CD14-positive monocyte (primary cell): ENCODE data around the gene SLC9A8. TPM values are rescaled to one million over a fixed set of nuclear protein-coding genes. Genes with fewer than 3 reads are reported as not detected.

ENCODE experiments used
- DNase-seq, 3 donors: peaks; one replicate each; pipeline ENCODE4 v3.0.0-alpha.2; 2011 to 2022
- H2AFZ ChIP-seq: 2 replicates; pipeline ENCODE4 v1.6.0; 2012; ENCODE audit warnings: mild to moderate bottlenecking, low read depth, low read length, inconsistent platforms; ENCODE audit not compliant: insufficient read depth, poor library complexity, severe bottlenecking
- H3K27ac ChIP-seq, 2 donors: 1 replicate in 1 of 2; 2 replicates in 1 of 2; pipeline ENCODE4 v1.5.1; 2012 to 2013; ENCODE audit warnings: low read length in 2 of 2, control low read depth in 1 of 2, inconsistent platforms in 1 of 2, low read depth in 1 of 2, mild to moderate bottlenecking in 1 of 2
- H3K27me3 ChIP-seq, 2 donors: one replicate each; pipeline versions ENCODE4 v1.6.0 to v1.6.1; 2011 to 2013; ENCODE audit warnings: low read length in 2 of 2; ENCODE audit not compliant: control insufficient read depth in 2 of 2, insufficient read depth in 2 of 2
- H3K36me3 ChIP-seq, 2 donors: replicated peaks in 1 of 2; 1 replicate in 1 of 2; 2 replicates in 1 of 2; pipeline versions ENCODE4 v1.5.1 to v1.6.1; 2012 to 2013; ENCODE audit warnings: low read length in 2 of 2, control low read depth in 1 of 2, inconsistent platforms in 1 of 2, mild to moderate bottlenecking in 1 of 2; ENCODE audit not compliant: insufficient read depth in 2 of 2, control insufficient read depth in 1 of 2
- H3K4me1 ChIP-seq, 2 donors: 1 replicate in 1 of 2; 2 replicates in 1 of 2; pipeline versions ENCODE4 v1.5.1 to v1.6.1; 2012 to 2013; ENCODE audit warnings: low read length in 2 of 2, control low read depth in 1 of 2, inconsistent platforms in 1 of 2, mild to moderate bottlenecking in 1 of 2, moderate library complexity in 1 of 2; ENCODE audit not compliant: insufficient read depth in 2 of 2, control insufficient read depth in 1 of 2
- H3K4me2 ChIP-seq: replicated peaks from 2 replicates; pipeline ENCODE3; 2012; ENCODE audit warnings: low read length, moderate library complexity, mild to moderate bottlenecking; ENCODE audit not compliant: poor library complexity, severe bottlenecking; ENCODE audit errors: extremely low read depth
- H3K4me3 ChIP-seq, 3 experiments: fragments of 200-600 bp in 1 of 3; sonication (generic) in 1 of 3; replicated peaks in 1 of 3; 1 replicate in 2 of 3; 2 replicates in 1 of 3; pipeline ENCODE4 v1.5.1; 2011 to 2013; ENCODE audit warnings: low read length in 3 of 3, mild to moderate bottlenecking in 3 of 3, control low read depth in 2 of 3, low read depth in 2 of 3, inconsistent platforms in 1 of 3, moderate library complexity in 1 of 3
- H3K79me2 ChIP-seq: 2 replicates; pipeline ENCODE4 v1.6.0; 2012; ENCODE audit warnings: mild to moderate bottlenecking, control low read depth, inconsistent platforms, low read length, moderate library complexity; ENCODE audit not compliant: insufficient read depth
- H3K9ac ChIP-seq: 2 replicates; pipeline ENCODE4 v1.6.0; 2017; ENCODE audit warnings: low read length, mild to moderate bottlenecking; ENCODE audit not compliant: insufficient read depth, poor library complexity, severe bottlenecking
- H3K9me3 ChIP-seq, 2 donors: replicated peaks in 1 of 2; 1 replicate in 1 of 2; 2 replicates in 1 of 2; pipeline versions ENCODE4 v1.5.1 to v1.6.1; 2012 to 2013; ENCODE audit warnings: low read length in 2 of 2, control low read depth in 1 of 2; ENCODE audit not compliant: control insufficient read depth in 1 of 2, insufficient read depth in 1 of 2
- H4K20me1 ChIP-seq: 2 replicates; pipeline ENCODE4 v1.6.0; 2012; ENCODE audit warnings: mild to moderate bottlenecking, low read length, control low read depth, moderate library complexity; ENCODE audit not compliant: insufficient read depth
- H3K27ac Mint-ChIP-seq, 7 donors: one replicate each; pipeline ENCODE4 v1.8.0; 2020; ENCODE audit warnings: mild to moderate bottlenecking in 7 of 7, mixed read lengths in 7 of 7, moderate library complexity in 6 of 7, inconsistent platforms in 2 of 7
- H3K27me3 Mint-ChIP-seq, 3 donors: one replicate each; pipeline ENCODE4 v1.8.0; 2021 to 2022; ENCODE audit warnings: low read depth in 3 of 3, mild to moderate bottlenecking in 3 of 3, mixed read lengths in 3 of 3, moderate library complexity in 3 of 3, inconsistent platforms in 1 of 3
- H3K36me3 Mint-ChIP-seq, 2 donors: one replicate each; pipeline ENCODE4 v1.8.0; 2020; ENCODE audit warnings: mixed read lengths in 2 of 2, inconsistent platforms in 1 of 2, mild to moderate bottlenecking in 1 of 2
- H3K4me1 Mint-ChIP-seq: one replicate; pipeline ENCODE4 v1.8.0; 2020; ENCODE audit warnings: mild to moderate bottlenecking, mixed read lengths
- H3K4me3 Mint-ChIP-seq, 2 donors: one replicate each; pipeline ENCODE4 v1.8.0; 2020; ENCODE audit warnings: mild to moderate bottlenecking in 2 of 2, mixed read lengths in 2 of 2, moderate library complexity in 1 of 2
- H3K9me3 Mint-ChIP-seq, 7 donors: one replicate each; pipeline ENCODE4 v1.8.0; 2020 to 2022; ENCODE audit warnings: mixed read lengths in 7 of 7, mild to moderate bottlenecking in 6 of 7, moderate library complexity in 6 of 7, inconsistent platforms in 2 of 7
- WGBS: methylation state at CpG from one replicate; pipeline ENCODE4 v1.1.5; 2013; ENCODE audit warnings: missing lambda C conversion rate; ENCODE audit not compliant: insufficient coverage; 5-methylcytosine and 5-hydroxymethylcytosine counted together
- intact Hi-C, 2 donors: fragments of 100-400 bp; cut with micrococcal nuclease; formaldehyde crosslinking; loops; one replicate each; pipeline versions ENCODE4 v1.15.0 to v1.15.1; 2023
- polyA plus RNA-seq, 3 donors: library from polyadenylated mRNA; depleted of rRNA in 1 of 3; unstranded in 2 of 3; stranded (reverse) in 1 of 3; fragments of 300-500 nt in 2 of 3; fragments of >200 nt in 1 of 3; fragmentation: Illumina TruSeq in 2 of 3; gene quantifications; 1 replicate in 2 of 3; 2 replicates in 1 of 3; pipeline ENCODE4 v1.2.3, GENCODE V29; 2012 to 2021
- TF ChIP-seq, protein P1 (sequence below): fragments of 200-600 bp; IDR thresholded peaks from one replicate; pipeline ENCODE4 v1.8.0; 2022; ENCODE audit warnings: antibody characterized with exemption, mild to moderate bottlenecking

The SLC9A8 gene
- polyA plus RNA-seq, 3 donors = 3.0 to 14.6 (median 3.3) TPM

- H3K9ac ChIP-seq = no peak overlapping the region
Measured at GRCh38 chr20:49918446-49918845, 105.8 kb downstream of the SLC9A8 start.

DNA sequence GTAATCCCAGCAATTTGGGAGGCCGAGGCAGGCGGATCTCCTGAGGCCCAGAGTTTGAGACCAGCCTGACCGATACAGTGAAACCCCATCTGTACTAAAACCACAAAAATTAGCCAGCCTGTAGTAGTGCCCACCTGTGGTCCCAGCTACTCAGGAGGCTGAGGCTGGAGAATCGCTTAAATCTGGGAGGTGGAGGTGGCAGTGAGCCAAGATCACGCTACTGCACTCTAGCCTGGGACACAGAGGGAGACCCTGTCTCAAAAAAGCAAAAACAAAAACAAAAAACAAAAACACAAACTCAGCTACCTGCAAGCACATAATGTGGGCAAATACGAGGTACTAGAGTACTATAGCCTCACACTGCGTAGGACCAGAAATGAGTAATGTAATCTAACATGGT, 106.4 kb downstream of the SLC9A8 start:
- Mint-ChIP-seq H3K27ac (no peak overlapping the region), H3K27me3 (peaks cover 0 to 2% (median 1%) of the 10 kb centered on the region in 3 donors), H3K4me3 (no peak overlapping the region), H3K4me1 (peaks cover 27% of the 10 kb centered on the region), H3K36me3 (no peaks in the 10 kb centered on the region), H3K9me3 (peaks cover 0 to 2% (median 0%) of the 10 kb centered on the region in 7 donors)
- no peak for DNase-seq
- intact Hi-C loops = no loop called here
- Histone ChIP-seq H3K27me3 (no peaks in the 10 kb centered on the region), H4K20me1 (peaks cover 4% of the 10 kb centered on the region), H3K4me1 (peaks cover 29 to 30% of the 10 kb centered on the region in 2 donors), H3K4me3 (no peak overlapping the region), H3K27ac (no peak overlapping the region), H3K9ac (no peak overlapping the region), H3K79me2 (peaks cover 14% of the 10 kb centered on the region), H3K9me3 (no peaks in the 10 kb centered on the region), H3K4me2 (no peak overlapping the region), H3K36me3 (no peaks in the 10 kb centered on the region), H2AFZ (no peak overlapping the region)
- TF ChIP-seq, protein P1, sequence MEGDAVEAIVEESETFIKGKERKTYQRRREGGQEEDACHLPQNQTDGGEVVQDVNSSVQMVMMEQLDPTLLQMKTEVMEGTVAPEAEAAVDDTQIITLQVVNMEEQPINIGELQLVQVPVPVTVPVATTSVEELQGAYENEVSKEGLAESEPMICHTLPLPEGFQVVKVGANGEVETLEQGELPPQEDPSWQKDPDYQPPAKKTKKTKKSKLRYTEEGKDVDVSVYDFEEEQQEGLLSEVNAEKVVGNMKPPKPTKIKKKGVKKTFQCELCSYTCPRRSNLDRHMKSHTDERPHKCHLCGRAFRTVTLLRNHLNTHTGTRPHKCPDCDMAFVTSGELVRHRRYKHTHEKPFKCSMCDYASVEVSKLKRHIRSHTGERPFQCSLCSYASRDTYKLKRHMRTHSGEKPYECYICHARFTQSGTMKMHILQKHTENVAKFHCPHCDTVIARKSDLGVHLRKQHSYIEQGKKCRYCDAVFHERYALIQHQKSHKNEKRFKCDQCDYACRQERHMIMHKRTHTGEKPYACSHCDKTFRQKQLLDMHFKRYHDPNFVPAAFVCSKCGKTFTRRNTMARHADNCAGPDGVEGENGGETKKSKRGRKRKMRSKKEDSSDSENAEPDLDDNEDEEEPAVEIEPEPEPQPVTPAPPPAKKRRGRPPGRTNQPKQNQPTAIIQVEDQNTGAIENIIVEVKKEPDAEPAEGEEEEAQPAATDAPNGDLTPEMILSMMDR = no peak
- WGBS = 63% methylated on average over 3 of the region's 7 CpGs

More at GRCh38 chr20:49918446-49918845, 105.8 kb downstream of the SLC9A8 start:
- Mint-ChIP-seq H3K27ac (no peak overlapping the region), H3K4me3 (no peak overlapping the region), H3K27me3 (peaks cover 0 to 2% (median 1%) of the 10 kb centered on the region in 3 donors), H3K4me1 (peaks cover 32% of the 10 kb centered on the region), H3K36me3 (no peaks in the 10 kb centered on the region), H3K9me3 (peaks cover 0 to 2% (median 0%) of the 10 kb centered on the region in 7 donors)
- TF ChIP-seq, protein P1 = no peak
- WGBS = no CpG with 5 or more reads among the region's 3 CpGs
- no peak overlapping the region for H2AFZ ChIP-seq
- intact Hi-C loops = no loop called here
- DNase-seq = no peak
- no peaks in the 10 kb centered on the region for H3K9me3 ChIP-seq
- no peak overlapping the region for H3K4me3 ChIP-seq
- H3K27me3 ChIP-seq = no peaks in the 10 kb centered on the region
- no peak overlapping the region for H3K27ac ChIP-seq
- peaks cover 8% of the 10 kb centered on the region for H4K20me1 ChIP-seq
- peaks cover 0 to 1% of the 10 kb centered on the region in 2 donors for H3K36me3 ChIP-seq
- peaks cover 34 to 35% of the 10 kb centered on the region in 2 donors for H3K4me1 ChIP-seq
- H3K79me2 ChIP-seq = peaks cover 19% of the 10 kb centered on the region
- no peak overlapping the region for H3K4me2 ChIP-seq
